G401.6 (cell line): ENCODE measurements around the gene TCERG1L.
"Not testable (repeated sequence)": the region's sequence is repeated elsewhere in the genome, so short reads cannot be mapped to it uniquely, and the experiment has no call there.

Source experiments
- FAIRE-seq: peaks from 2 replicates; lab custom pipeline; 2012; peaks lifted over from hg19 to GRCh38; lab: Jason Lieb, UNC

The TCERG1L gene

GRCh38 chr10:131162866-131163843 lies 148.4 kb downstream of the TCERG1L start:
- no peak for FAIRE-seq

- FAIRE-seq = no peak
These were observed 149.3 kb downstream of the TCERG1L start for GRCh38 chr10:131162211-131162610.

- no peak for FAIRE-seq
These were observed 150.4 kb downstream of the TCERG1L start for GRCh38 chr10:131161087-131161486.

- FAIRE-seq = no peak
These were observed 151.2 kb downstream of the TCERG1L start for GRCh38 chr10:131160219-131160875.

GRCh38 chr10:131159771-131160170 lies 151.8 kb downstream of the TCERG1L start:
- FAIRE-seq = no peak

GRCh38 chr10:131158695-131159094 lies 152.8 kb downstream of the TCERG1L start:
- FAIRE-seq = no peak

GRCh38 chr10:131157899-131158298 lies 153.6 kb downstream of the TCERG1L start:
- no peak for FAIRE-seq

GRCh38 chr10:131155876-131156230 lies 155.7 kb downstream of the TCERG1L start:
- FAIRE-seq = no peak

- no peak for FAIRE-seq
These were observed 156.2 kb downstream of the TCERG1L start for GRCh38 chr10:131155218-131155875.

- FAIRE-seq = no peak
These were observed 157.1 kb downstream of the TCERG1L start for GRCh38 chr10:131154306-131155025.

GRCh38 chr10:131152456-131152855 lies 159.1 kb downstream of the TCERG1L start:
- not testable (repeated sequence) for FAIRE-seq

- no peak for FAIRE-seq
These were observed 161.4 kb downstream of the TCERG1L start for GRCh38 chr10:131150126-131150525.

- no peak for FAIRE-seq
These were observed 161.9 kb downstream of the TCERG1L start for GRCh38 chr10:131149586-131149985.

GRCh38 chr10:131149111-131149510 lies 162.4 kb downstream of the TCERG1L start:
- no peak for FAIRE-seq

- no peak for FAIRE-seq
These were observed 163.3 kb downstream of the TCERG1L start for GRCh38 chr10:131148270-131148669.

- FAIRE-seq = no peak
These were observed 164.1 kb downstream of the TCERG1L start for GRCh38 chr10:131147301-131147975.

GRCh38 chr10:131146790-131147189 lies 164.7 kb downstream of the TCERG1L start:
- FAIRE-seq = no peak

GRCh38 chr10:131145756-131146155 lies 165.8 kb downstream of the TCERG1L start:
- no peak for FAIRE-seq

- no peak for FAIRE-seq
These were observed 166.7 kb downstream of the TCERG1L start for GRCh38 chr10:131144711-131145375.

- no peak for FAIRE-seq
These were observed 167.3 kb downstream of the TCERG1L start for GRCh38 chr10:131144196-131144595.
